ENCODE measurements around the gene ATAD3B.
"Not testable (repeated sequence)": the region's sequence is repeated elsewhere in the genome, so short reads cannot be mapped to it uniquely, and the experiment has no call there.

ATAD3B gene

GRCh38 chr1:1450616-1451015 lies 20.9 kb upstream of the ATAD3B start:
- not testable (repeated sequence) for DNase-seq, ATAC-seq

- ATAC-seq (no peak), DNase-seq (no peak)
These were observed 19.7 kb upstream of the ATAD3B start for GRCh38 chr1:1451696-1452364.

GRCh38 chr1:1452365-1452739 lies 19.2 kb upstream of the ATAD3B start:
- not testable (repeated sequence) for DNase-seq, ATAC-seq

- ATAC-seq (no peak), DNase-seq (no peak)
These were observed 18.7 kb upstream of the ATAD3B start for GRCh38 chr1:1452882-1453281.

GRCh38 chr1:1454286-1455056 lies 17.1 kb upstream of the ATAD3B start:
- not testable (repeated sequence) for DNase-seq

GRCh38 chr1:1455366-1455884 lies 16.1 kb upstream of the ATAD3B start:
- DNase-seq (no peak), ATAC-seq (no peak)

More at GRCh38 chr1:1454286-1455056, 17.1 kb upstream of the ATAD3B start:
- ATAC-seq: not testable (repeated sequence)

GRCh38 chr1:1455934-1456333 lies 15.6 kb upstream of the ATAD3B start:
- not testable (repeated sequence) for DNase-seq, ATAC-seq

- not testable (repeated sequence) for DNase-seq
- peak; percentile 10 for ATAC-seq
These were observed 14.8 kb upstream of the ATAD3B start for GRCh38 chr1:1456683-1457255.

- DNase-seq, ATAC-seq: not testable (repeated sequence)
These were observed 12.4 kb upstream of the ATAD3B start for GRCh38 chr1:1459156-1459555.

- DNase-seq, ATAC-seq: not testable (repeated sequence)
These were observed 11.9 kb upstream of the ATAD3B start for GRCh38 chr1:1459711-1460110.

GRCh38 chr1:1460540-1461130 lies 10.9 kb upstream of the ATAD3B start:
- no peak for ATAC-seq
- no peak for DNase-seq

GRCh38 chr1:1461721-1462317 lies 9.7 kb upstream of the ATAD3B start:
- no peak for DNase-seq
- no peak for ATAC-seq

- no peak for DNase-seq
- ATAC-seq: no peak
These were observed 9.1 kb upstream of the ATAD3B start for GRCh38 chr1:1462318-1462966.

- DNase-seq: no peak
- ATAC-seq: no peak
These were observed 8.3 kb upstream of the ATAD3B start for GRCh38 chr1:1463312-1463711.

- not testable (repeated sequence) for DNase-seq, ATAC-seq
These were observed 3.2 kb upstream of the ATAD3B start for GRCh38 chr1:1468196-1468985.

GRCh38 chr1:1470626-1471388 lies 758 bp upstream of the ATAD3B start:
- ATAC-seq (no peak), DNase-seq (peak; percentile 30)

GRCh38 chr1:1472053-1472876 lies 700 bp downstream of the ATAD3B start:
- DNase-seq (peak; percentile 18), ATAC-seq (peak; percentile 11)

GRCh38 chr1:1476011-1476410 lies 4.4 kb downstream of the ATAD3B start:
- ATAC-seq, DNase-seq: not testable (repeated sequence)

- DNase-seq (no peak), ATAC-seq (no peak)
These were observed 5.6 kb downstream of the ATAD3B start for GRCh38 chr1:1477206-1477605.

Data from stimulated activated naive CD8-positive, alpha-beta T cell treated with anti-CD3 and anti-CD28 coated beads, Interleukin-15, Interleukin-2, amounts not matched to agents 100 U/mL and 50 U/mL, for 24 hours (primary cell).